ENCODE data around the gene C1D.
"Not testable (repeated sequence)": the region's sequence is repeated elsewhere in the genome, so short reads cannot be mapped to it uniquely, and the experiment has no call there.

Gene C1D

GRCh38 chr2:68062680-68063387 lies at the start of gene C1D:
Gene C1D, minus strand, starts transcription at chr2:68063004. Its CDS starts 15,694 bp downstream, at chr2:68047310.
- DNase-seq = peak; percentile 90

GRCh38 chr2:68110102-68110501 lies 47.3 kb upstream of the C1D start:
- DNase-seq = no peak

GRCh38 chr2:68108120-68108519 lies 45.3 kb upstream of the C1D start:
- no peak for DNase-seq

- no peak for DNase-seq
These were observed 44.7 kb upstream of the C1D start for GRCh38 chr2:68107475-68107874.

- DNase-seq = no peak
These were observed 41.5 kb upstream of the C1D start for GRCh38 chr2:68104111-68104835.

GRCh38 chr2:68103709-68104055 lies 40.9 kb upstream of the C1D start:
- no peak for DNase-seq

GRCh38 chr2:68103030-68103708 lies 40.4 kb upstream of the C1D start:
- DNase-seq = no peak

GRCh38 chr2:68100189-68100588 lies 37.4 kb upstream of the C1D start:
- no peak for DNase-seq

- DNase-seq = no peak
These were observed 36.5 kb upstream of the C1D start for GRCh38 chr2:68099260-68099659.

GRCh38 chr2:68098291-68098797 lies 35.5 kb upstream of the C1D start:
- DNase-seq = no peak

GRCh38 chr2:68094111-68094510 lies 31.3 kb upstream of the C1D start:
- no peak for DNase-seq

- DNase-seq = no peak
These were observed 30.8 kb upstream of the C1D start for GRCh38 chr2:68093634-68094033.

GRCh38 chr2:68091439-68092034 lies 28.7 kb upstream of the C1D start:
- no peak for DNase-seq

- peak; percentile 0 for DNase-seq
These were observed 27.2 kb upstream of the C1D start for GRCh38 chr2:68089961-68090360.

GRCh38 chr2:68088940-68089339 lies 26.1 kb upstream of the C1D start:
- no peak for DNase-seq

GRCh38 chr2:68086166-68086565 lies 23.4 kb upstream of the C1D start:
- DNase-seq = no peak

GRCh38 chr2:68083346-68083745 lies 20.5 kb upstream of the C1D start:
- no peak for DNase-seq

GRCh38 chr2:68074050-68074449 lies 11.2 kb upstream of the C1D start:
- DNase-seq = no peak

- not testable (repeated sequence) for DNase-seq
These were observed 1.2 kb upstream of the C1D start for GRCh38 chr2:68063797-68064646.

- no peak for DNase-seq
These were observed 2.2 kb downstream of the C1D start for GRCh38 chr2:68060652-68061051.

- DNase-seq = no peak
These were observed 2.8 kb downstream of the C1D start for GRCh38 chr2:68059784-68060525.

All from NCI-H1092 treated with DMSO at 0.1 percent for 48 hours (cell line).